Neuronal stem cell (in vitro differentiated cells): ENCODE data around the gene TRAK1.

Source experiments
- DNase-seq: peaks from one replicate; pipeline ENCODE4 v3.0.0-alpha.2; 2013; ENCODE audit warnings: low spot score
- H2AFZ ChIP-seq: one replicate; pipeline ENCODE4 v1.6.1; 2013; ENCODE audit warnings: mild to moderate bottlenecking, low read length, inconsistent platforms
- H2AK5ac ChIP-seq: 2 replicates; pipeline ENCODE4 v1.6.1; 2013; ENCODE audit warnings: low read depth, mild to moderate bottlenecking, inconsistent platforms, low read length, moderate library complexity, mixed read lengths
- H2BK120ac ChIP-seq: 2 replicates; pipeline ENCODE4 v1.6.1; 2013; ENCODE audit warnings: low read depth, mild to moderate bottlenecking, inconsistent platforms, low read length, moderate library complexity, mixed read lengths
- H2BK12ac ChIP-seq: one replicate; pipeline ENCODE4 v1.6.1; 2013; ENCODE audit warnings: low read length, inconsistent platforms
- H2BK15ac ChIP-seq: 2 replicates; pipeline ENCODE4 v1.6.1; 2013; ENCODE audit warnings: mild to moderate bottlenecking, low read length, inconsistent platforms, mixed read lengths
- H2BK5ac ChIP-seq: one replicate; pipeline ENCODE4 v1.6.1; 2013; ENCODE audit warnings: inconsistent platforms, mild to moderate bottlenecking, low read length, moderate library complexity
- H3K14ac ChIP-seq: one replicate; pipeline ENCODE4 v1.6.1; 2013; ENCODE audit warnings: low read length, inconsistent platforms
- H3K18ac ChIP-seq: 2 replicates; pipeline ENCODE4 v1.6.1; 2013; ENCODE audit warnings: low read length, inconsistent platforms
- H3K23ac ChIP-seq: 2 replicates; pipeline ENCODE4 v1.6.1; 2013; ENCODE audit warnings: low read depth, mild to moderate bottlenecking, mixed read lengths, low read length, inconsistent platforms; ENCODE audit not compliant: poor library complexity
- H3K27ac ChIP-seq: replicated peaks from 3 replicates; pipeline ENCODE4 v1.5.1; 2013; ENCODE audit warnings: low read length, inconsistent platforms
- H3K27me3 ChIP-seq, 3 experiments: 2 replicates each; pipeline ENCODE4 v1.6.1; 2013; ENCODE audit warnings: low read length in 3 of 3, mild to moderate bottlenecking in 2 of 3, inconsistent platforms in 1 of 3, low read depth in 1 of 3, mixed read lengths in 1 of 3, moderate library complexity in 1 of 3; ENCODE audit not compliant: control insufficient read depth in 3 of 3, insufficient read depth in 3 of 3
- H3K36me3 ChIP-seq, 2 donors: replicated peaks in 1 of 2; 2 replicates each; pipeline ENCODE4 v1.6.1; 2013; ENCODE audit warnings: low read length in 2 of 2; ENCODE audit not compliant: control insufficient read depth in 2 of 2, insufficient read depth in 2 of 2
- H3K4ac ChIP-seq: 2 replicates; pipeline ENCODE4 v1.6.1; 2013; ENCODE audit warnings: inconsistent platforms, mild to moderate bottlenecking, low read length, moderate library complexity
- H3K4me1 ChIP-seq, 2 donors: 1 replicate in 1 of 2; 2 replicates in 1 of 2; pipeline ENCODE4 v1.6.1; 2013; ENCODE audit warnings: low read length in 2 of 2, low read depth in 1 of 2; ENCODE audit not compliant: control insufficient read depth in 2 of 2, insufficient read depth in 1 of 2
- H3K4me2 ChIP-seq: one replicate; pipeline ENCODE4 v1.6.1; 2013; ENCODE audit warnings: mild to moderate bottlenecking, low read length, inconsistent platforms; ENCODE audit not compliant: insufficient read depth, poor library complexity, severe bottlenecking
- H3K4me3 ChIP-seq, 2 donors: 2 replicates each; pipeline ENCODE4 v1.5.1; 2013; ENCODE audit warnings: low read length in 2 of 2, mild to moderate bottlenecking in 2 of 2, inconsistent platforms in 1 of 2, moderate library complexity in 1 of 2
- H3K79me1 ChIP-seq: one replicate; pipeline ENCODE4 v1.6.1; 2013; ENCODE audit warnings: low read depth, mild to moderate bottlenecking, inconsistent platforms, low read length, moderate library complexity
- H3K9ac ChIP-seq: one replicate; pipeline ENCODE4 v1.6.1; 2013; ENCODE audit warnings: mild to moderate bottlenecking, low read depth, low read length, inconsistent platforms; ENCODE audit not compliant: poor library complexity
- H3K9me3 ChIP-seq, 2 donors: replicated peaks in 1 of 2; 2 replicates each; pipeline versions ENCODE3 to v1.6.1; 2013; ENCODE audit warnings: low read length in 2 of 2, mild to moderate bottlenecking in 2 of 2, inconsistent platforms in 1 of 2, low read depth in 1 of 2, mixed read lengths in 1 of 2, moderate library complexity in 1 of 2; ENCODE audit not compliant: control insufficient read depth in 2 of 2, insufficient read depth in 1 of 2
- H4K8ac ChIP-seq: one replicate; pipeline ENCODE4 v1.6.1; 2013; ENCODE audit warnings: low read depth, mild to moderate bottlenecking, inconsistent platforms, low read length, moderate library complexity
- H4K91ac ChIP-seq: one replicate; pipeline ENCODE4 v1.6.1; 2013; ENCODE audit warnings: low read length, low read depth, mild to moderate bottlenecking, inconsistent platforms; ENCODE audit not compliant: poor library complexity
- WGBS, 2 donors: extraction: QIAGEN DNeasy Blood & Tissue Kit; methylation state at CpG; one replicate each; pipeline ENCODE4 v1.1.7; 2013; ENCODE audit warnings: missing lambda C conversion rate in 2 of 2, mixed read lengths in 1 of 2; ENCODE audit not compliant: insufficient read length in 2 of 2, insufficient replicate concordance in 1 of 2; ENCODE audit errors: extremely low coverage in 2 of 2; 5-methylcytosine and 5-hydroxymethylcytosine counted together

The TRAK1 gene

DNA sequence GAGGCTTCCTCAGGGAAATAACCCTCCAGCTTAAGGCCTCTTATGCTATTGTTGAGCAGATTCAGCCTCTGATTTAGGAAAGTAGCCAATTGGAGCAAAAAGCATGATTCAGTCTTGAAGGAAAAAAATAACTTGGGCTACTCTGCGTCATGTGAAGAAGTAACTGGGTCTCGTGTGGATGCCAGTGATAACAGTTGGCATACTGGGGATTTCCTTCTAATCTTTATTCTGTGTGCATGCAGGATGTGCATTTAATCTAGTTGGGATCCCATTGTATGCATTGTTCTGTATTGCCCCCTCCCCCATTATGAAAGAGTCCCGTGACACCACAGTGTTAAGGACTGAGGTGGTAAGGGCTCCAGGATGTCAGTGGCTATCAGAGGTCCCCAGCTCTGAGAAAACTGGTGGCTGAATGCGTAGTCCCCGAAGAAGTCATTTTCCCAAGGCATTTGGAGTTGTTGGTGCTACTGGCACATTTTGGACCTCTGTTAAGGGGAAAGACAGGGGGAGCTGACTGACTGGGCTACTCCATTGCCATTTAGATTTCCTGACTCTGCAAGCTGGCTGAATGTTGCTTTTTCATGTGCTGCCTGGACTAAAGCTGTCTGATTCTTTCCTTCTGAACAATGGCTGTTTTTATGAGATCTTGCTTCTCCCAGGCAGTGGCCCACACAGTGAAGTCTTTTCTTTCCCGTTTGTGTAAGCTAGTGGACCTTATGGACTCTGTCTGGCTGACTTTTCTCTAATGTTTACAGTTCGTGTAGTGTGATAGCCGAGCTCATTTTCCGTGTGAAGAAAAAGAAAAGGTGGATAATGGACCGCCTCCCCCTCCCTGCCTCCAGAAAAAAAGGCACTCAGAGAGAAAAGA lies 38.4 kb upstream of the TRAK1 start:
- Histone ChIP-seq H2AFZ (no peak overlapping the region), H3K14ac (no peak overlapping the region), H3K27ac (peak overlapping the region; percentile 75), H2BK15ac (no peak overlapping the region), H3K23ac (no peak overlapping the region), H4K8ac (no peak overlapping the region), H2AK5ac (no peak overlapping the region), H3K79me1 (peaks cover 5% of the 10 kb centered on the region), H3K27me3 (no peaks in the 10 kb centered on the region), H3K4me3 (peak overlapping the region in 1 of 2 donors; percentile 34), H2BK12ac (no peak overlapping the region), H3K9ac (no peak overlapping the region), H3K4me2 (peak overlapping the region; percentile 30), H2BK120ac (no peak overlapping the region), H3K4ac (no peak overlapping the region), H3K18ac (no peak overlapping the region), H3K9me3 (no peaks in the 10 kb centered on the region), H4K91ac (no peak overlapping the region), H3K4me1 (peaks cover 29 to 48% of the 10 kb centered on the region in 2 donors), H3K36me3 (peaks cover 0 to 3% of the 10 kb centered on the region in 2 donors), H2BK5ac (no peak overlapping the region)
- DNase-seq = no peak
- no CpG with 5 or more reads among the region's 10 CpGs for WGBS, 2 donors

DNA sequence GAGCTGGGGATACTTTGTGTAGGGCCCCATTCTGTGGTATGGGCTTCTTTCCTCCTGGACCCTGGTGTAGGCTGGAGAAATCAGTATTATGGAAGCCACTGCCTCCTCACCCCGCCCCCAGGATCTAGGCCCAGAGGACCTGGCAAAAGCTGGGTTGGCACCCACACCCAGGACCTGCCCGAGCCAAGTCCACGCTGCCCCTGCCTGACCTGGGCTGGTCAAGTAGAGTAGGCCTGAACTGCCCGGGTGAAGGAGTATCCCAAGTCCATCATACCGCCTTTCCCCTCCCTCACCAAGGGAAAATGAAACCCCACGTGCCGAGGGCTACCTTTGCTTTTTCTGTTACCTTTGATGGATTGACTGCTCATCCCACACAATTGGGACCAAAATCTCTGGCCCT lies 37.7 kb upstream of the TRAK1 start:
- H2AK5ac ChIP-seq = no peak overlapping the region
- H2BK15ac ChIP-seq = no peak overlapping the region
- no peak overlapping the region for H2BK12ac ChIP-seq
- peaks cover 5% of the 10 kb centered on the region for H3K79me1 ChIP-seq
- H3K4me1 ChIP-seq = peaks cover 32 to 47% of the 10 kb centered on the region in 2 donors
- H3K4me2 ChIP-seq = no peak overlapping the region
- H3K27ac ChIP-seq = peak overlapping the region; percentile 20
- H2BK120ac ChIP-seq = no peak overlapping the region
- no peak overlapping the region for H2AFZ ChIP-seq
- H4K8ac ChIP-seq = no peak overlapping the region
- no peak for DNase-seq
- H3K9ac ChIP-seq = no peak overlapping the region
- H3K4ac ChIP-seq = no peak overlapping the region
- H3K14ac ChIP-seq = no peak overlapping the region
- H3K27me3 ChIP-seq = no peaks in the 10 kb centered on the region
- no peak overlapping the region for H2BK5ac ChIP-seq
- peaks cover 0 to 8% of the 10 kb centered on the region in 2 donors for H3K36me3 ChIP-seq
- no peaks in the 10 kb centered on the region for H3K9me3 ChIP-seq
- WGBS, 2 donors = no CpG with 5 or more reads among the region's 7 CpGs
- peak overlapping the region; percentile 44 for H3K18ac ChIP-seq
- H4K91ac ChIP-seq = no peak overlapping the region
- H3K4me3 ChIP-seq = no peak overlapping the region
- no peak overlapping the region for H3K23ac ChIP-seq

DNA sequence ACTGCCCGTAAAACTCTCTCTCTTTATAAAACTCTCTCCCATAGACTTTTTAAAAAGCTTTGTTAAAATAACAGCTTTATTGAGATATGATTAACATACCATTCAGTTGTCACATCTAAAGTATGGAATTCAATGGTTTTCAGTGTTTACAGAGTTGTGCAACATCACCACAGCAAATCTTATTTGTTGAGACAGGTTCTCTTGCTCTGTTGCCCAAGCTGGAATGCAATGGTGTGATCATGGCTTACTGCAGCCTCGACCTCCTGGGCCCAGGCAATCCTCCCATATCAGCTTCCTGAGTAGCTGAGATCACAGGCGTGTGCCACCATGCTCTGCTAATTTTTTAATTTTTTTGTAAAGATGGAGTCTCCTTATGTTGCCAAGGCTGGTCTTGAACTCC lies 35.9 kb upstream of the TRAK1 start:
- no peak overlapping the region for H3K4me2 ChIP-seq
- no peak overlapping the region for H2BK120ac ChIP-seq
- H3K79me1 ChIP-seq = peaks cover 5% of the 10 kb centered on the region
- H4K91ac ChIP-seq = no peak overlapping the region
- H2BK5ac ChIP-seq = no peak overlapping the region
- no peak overlapping the region for H3K27ac ChIP-seq
- no peak for DNase-seq
- H3K4me1 ChIP-seq = peaks cover 34 to 47% of the 10 kb centered on the region in 2 donors
- H3K18ac ChIP-seq = no peak overlapping the region
- no peak overlapping the region for H3K23ac ChIP-seq
- no peak overlapping the region for H3K4ac ChIP-seq
- no peak overlapping the region for H3K9ac ChIP-seq
- H2AK5ac ChIP-seq = no peak overlapping the region
- H3K36me3 ChIP-seq = peaks cover 0 to 10% of the 10 kb centered on the region in 2 donors
- no peak overlapping the region for H3K14ac ChIP-seq
- no peak overlapping the region for H4K8ac ChIP-seq
- H3K27me3 ChIP-seq = no peaks in the 10 kb centered on the region
- H2BK15ac ChIP-seq = no peak overlapping the region
- no peaks in the 10 kb centered on the region for H3K9me3 ChIP-seq
- no CpG with 5 or more reads among the region's 3 CpGs for WGBS, 2 donors
- no peak overlapping the region for H2BK12ac ChIP-seq
- no peak overlapping the region for H2AFZ ChIP-seq
- no peak overlapping the region for H3K4me3 ChIP-seq

DNA sequence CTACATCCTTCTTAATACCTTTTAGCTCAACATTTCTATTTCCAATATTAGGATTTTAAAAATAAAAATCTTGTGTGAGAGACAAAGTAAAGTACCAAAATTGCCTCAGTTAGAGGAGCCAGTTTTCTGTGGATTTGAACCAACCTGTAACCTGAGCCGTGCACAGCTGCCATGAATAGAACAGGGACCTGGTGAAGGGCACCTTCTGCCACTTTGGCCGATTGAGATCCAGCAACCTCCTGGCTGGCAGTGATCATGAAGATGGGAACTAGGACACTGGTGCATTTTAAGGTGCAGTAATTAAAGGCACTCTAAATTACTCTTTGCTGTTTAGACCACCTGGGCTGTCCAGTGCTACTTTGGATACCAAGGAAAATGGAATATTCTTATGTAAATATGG lies 34.3 kb upstream of the TRAK1 start:
- no peak overlapping the region for H3K14ac ChIP-seq
- H2BK5ac ChIP-seq = no peak overlapping the region
- no peak overlapping the region for H4K91ac ChIP-seq
- H2BK12ac ChIP-seq = no peak overlapping the region
- H3K27ac ChIP-seq = no peak overlapping the region
- H3K9me3 ChIP-seq = no peaks in the 10 kb centered on the region
- H2BK120ac ChIP-seq = no peak overlapping the region
- no peak overlapping the region for H2AFZ ChIP-seq
- no peak overlapping the region for H3K18ac ChIP-seq
- no peak overlapping the region for H2BK15ac ChIP-seq
- H4K8ac ChIP-seq = no peak overlapping the region
- peaks cover 0 to 15% of the 10 kb centered on the region in 2 donors for H3K36me3 ChIP-seq
- no peak overlapping the region for H3K4me3 ChIP-seq
- peaks cover 34 to 39% of the 10 kb centered on the region in 2 donors for H3K4me1 ChIP-seq
- no peak overlapping the region for H3K9ac ChIP-seq
- no peak overlapping the region for H3K4me2 ChIP-seq
- peaks cover 5% of the 10 kb centered on the region for H3K79me1 ChIP-seq
- H2AK5ac ChIP-seq = no peak overlapping the region
- H3K23ac ChIP-seq = no peak overlapping the region
- no peaks in the 10 kb centered on the region for H3K27me3 ChIP-seq
- H3K4ac ChIP-seq = no peak overlapping the region
- DNase-seq = no peak
- WGBS, 2 donors = no CpG with 5 or more reads among the region's 2 CpGs
